CD8-positive, alpha-beta memory T cell (primary cell): ENCODE measurements around the gene BUB1. TPM values are rescaled to one million over a fixed set of nuclear protein-coding genes. Genes with fewer than 3 reads are reported as not detected.
"Not testable (repeated sequence)": the region's sequence is repeated elsewhere in the genome, so short reads cannot be mapped to it uniquely, and the experiment has no call there.

Experiments used
- CTCF ChIA-PET: fragments of 350-600 bp; sonication (Branson Sonifier 250); formaldehyde crosslinking; loops from one replicate; lab custom pipeline; 2021; ENCODE audit warnings: antibody characterized with exemption; lab: Charles Lee
- POLR2A ChIA-PET: fragments of 350-600 bp; sonication (Branson Sonifier 250); formaldehyde crosslinking; loops from one replicate; lab custom pipeline; 2021; ENCODE audit warnings: antibody characterized with exemption; lab: Charles Lee
- DNase-seq, 5 donors: peaks; one replicate each; pipeline versions ENCODE4 v3.0.0 to v3.0.0-alpha.2; 2020 to 2022; ENCODE audit warnings: mixed read lengths in 1 of 5
- H3K27ac ChIP-seq: one replicate; pipeline ENCODE4 v1.7.0; 2013; ENCODE audit warnings: low read depth, mild to moderate bottlenecking, low read length, moderate library complexity
- H3K27me3 ChIP-seq: 2 replicates; pipeline ENCODE4 v1.7.0; 2013; ENCODE audit warnings: low read length, mild to moderate bottlenecking; ENCODE audit not compliant: insufficient read depth, poor library complexity, severe bottlenecking
- H3K36me3 ChIP-seq: 2 replicates; pipeline ENCODE4 v1.7.0; 2013; ENCODE audit warnings: mild to moderate bottlenecking, low read length, moderate library complexity; ENCODE audit not compliant: insufficient read depth
- H3K4me1 ChIP-seq: 2 replicates; pipeline ENCODE4 v1.7.0; 2013; ENCODE audit warnings: mild to moderate bottlenecking, low read length, moderate library complexity; ENCODE audit not compliant: insufficient read depth
- H3K4me3 ChIP-seq: 2 replicates; pipeline ENCODE4 v1.7.0; 2013; ENCODE audit warnings: mild to moderate bottlenecking, low read length
- H3K9me3 ChIP-seq: 2 replicates; pipeline ENCODE4 v1.7.0; 2013; ENCODE audit warnings: mild to moderate bottlenecking, low read length
- H3K27ac Mint-ChIP-seq, 8 donors: one replicate each; pipeline ENCODE4 v1.8.0; 2020 to 2021; ENCODE audit warnings: mixed read lengths in 8 of 8, mild to moderate bottlenecking in 6 of 8, inconsistent platforms in 3 of 8, moderate library complexity in 3 of 8
- H3K27me3 Mint-ChIP-seq, 2 donors: one replicate each; pipeline ENCODE4 v1.8.0; 2020 to 2021; ENCODE audit warnings: mixed read lengths in 2 of 2, mild to moderate bottlenecking in 1 of 2, moderate library complexity in 1 of 2
- H3K36me3 Mint-ChIP-seq, 3 donors: one replicate each; pipeline ENCODE4 v1.8.0; 2020 to 2021; ENCODE audit warnings: mixed read lengths in 3 of 3, inconsistent platforms in 1 of 3, mild to moderate bottlenecking in 1 of 3
- H3K4me1 Mint-ChIP-seq, 3 donors: one replicate each; pipeline ENCODE4 v1.8.0; 2020 to 2021; ENCODE audit warnings: mixed read lengths in 3 of 3, inconsistent platforms in 1 of 3, mild to moderate bottlenecking in 1 of 3
- H3K4me3 Mint-ChIP-seq, 7 donors: one replicate each; pipeline ENCODE4 v1.8.0; 2020 to 2021; ENCODE audit warnings: mixed read lengths in 7 of 7, mild to moderate bottlenecking in 6 of 7, moderate library complexity in 4 of 7, inconsistent platforms in 2 of 7
- H3K9me3 Mint-ChIP-seq, 5 donors: one replicate each; pipeline ENCODE4 v1.8.0; 2020 to 2022; ENCODE audit warnings: mixed read lengths in 5 of 5, mild to moderate bottlenecking in 3 of 5, moderate library complexity in 2 of 5, inconsistent platforms in 1 of 5
- polyA plus RNA-seq: library from polyadenylated mRNA; unstranded; fragments of 300-500 nt; fragmentation: Illumina TruSeq; gene quantifications from one replicate; pipeline ENCODE4 v1.2.3, GENCODE V29; 2021
- total RNA-seq, 2 experiments: library from RNA; stranded (reverse); gene quantifications; one replicate each; pipeline ENCODE4 v1.2.3, GENCODE V29; 2021

The BUB1 gene
- total and polyA plus RNA-seq, 3 experiments from 2014 or later = 0.56 to 49.5 (median 46.9) TPM

DNA sequence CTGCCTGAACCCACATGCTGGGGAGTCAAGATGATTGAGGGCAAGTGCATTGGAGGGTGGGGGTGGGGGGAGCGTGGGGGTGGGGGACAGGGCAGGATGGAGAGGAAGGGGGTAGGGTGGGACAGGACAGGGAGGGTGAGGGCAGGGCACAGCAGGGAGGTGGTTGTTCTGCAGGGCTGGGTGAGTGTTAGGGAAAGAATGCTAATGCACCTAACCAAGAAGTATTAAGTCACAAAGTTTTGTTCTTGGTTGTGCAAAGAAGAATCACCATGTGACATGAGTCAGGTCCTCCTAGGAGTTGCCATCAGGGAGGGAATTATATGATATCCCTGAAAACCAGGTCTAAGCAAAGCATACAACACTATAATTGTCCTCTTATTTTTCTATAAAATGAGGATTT lies 63.9 kb downstream of the BUB1 start:
- H3K4me3 Mint-ChIP-seq, H3K9me3 ChIP-seq: not testable (repeated sequence)

DNA sequence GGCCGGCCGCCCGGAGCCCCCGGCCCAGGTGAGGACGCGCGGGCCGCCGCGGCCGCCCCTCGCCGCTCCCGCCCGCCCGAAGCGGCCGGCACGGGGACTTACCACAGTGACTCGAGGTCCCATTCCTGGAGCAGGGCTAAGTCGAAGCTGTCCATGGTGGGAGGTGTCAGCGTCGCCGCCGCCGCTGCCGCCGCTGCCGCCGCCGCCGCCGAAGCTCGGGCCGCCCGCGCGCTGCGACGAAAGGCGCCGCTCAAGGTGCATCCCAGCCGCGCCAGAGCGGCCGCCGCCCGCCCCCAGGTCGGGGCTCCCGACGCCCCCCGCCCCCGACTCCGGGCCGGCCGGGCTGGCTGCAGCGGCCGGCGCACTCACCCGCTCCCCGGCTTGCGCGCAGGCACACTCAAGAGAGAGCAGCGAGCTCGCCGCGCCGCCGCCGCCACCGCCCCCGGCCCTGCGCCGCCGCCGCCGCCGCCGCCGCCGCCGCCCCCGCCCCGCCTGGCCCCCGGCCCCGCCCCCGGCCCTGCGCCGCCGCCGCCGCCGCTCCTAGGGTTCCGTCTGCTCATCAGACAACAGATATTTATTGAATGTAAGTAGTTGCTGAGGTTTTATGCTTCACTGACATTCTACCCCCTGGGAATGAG lies 67.1 kb downstream of the BUB1 start:
- H3K9me3 ChIP-seq, CTCF ChIA-PET, H3K4me1 Mint-ChIP-seq, POLR2A ChIA-PET, H3K4me1 ChIP-seq, H3K9me3 Mint-ChIP-seq, H3K27ac Mint-ChIP-seq, H3K36me3 ChIP-seq, H3K4me3 ChIP-seq, H3K27ac ChIP-seq, H3K27me3 Mint-ChIP-seq, H3K4me3 Mint-ChIP-seq, H3K36me3 Mint-ChIP-seq, H3K27me3 ChIP-seq: not testable (repeated sequence)
- DNase-seq = peak in 3 of 5 donors; percentile 1 to 57 (median 3)

More for the DNA sequence above, 63.9 kb downstream of the BUB1 start:
- H3K36me3 ChIP-seq, H3K27me3 ChIP-seq, H3K9me3 Mint-ChIP-seq, H3K27me3 Mint-ChIP-seq, H3K27ac Mint-ChIP-seq, DNase-seq, CTCF ChIA-PET, POLR2A ChIA-PET, H3K4me3 ChIP-seq, H3K36me3 Mint-ChIP-seq, H3K27ac ChIP-seq, H3K4me1 Mint-ChIP-seq, H3K4me1 ChIP-seq: not testable (repeated sequence)

GRCh38 chr2:110609843-110610612 lies 67.8 kb downstream of the BUB1 start:
- H3K36me3 ChIP-seq, H3K4me3 ChIP-seq, H3K27me3 ChIP-seq, CTCF ChIA-PET, POLR2A ChIA-PET, H3K4me1 ChIP-seq, H3K4me1 Mint-ChIP-seq, H3K9me3 Mint-ChIP-seq, H3K27ac ChIP-seq, H3K9me3 ChIP-seq, H3K27ac Mint-ChIP-seq, H3K36me3 Mint-ChIP-seq, H3K27me3 Mint-ChIP-seq: not testable (repeated sequence)
- peak overlapping the region in 2 of 7 donors; percentile 12 to 18 for H3K4me3 Mint-ChIP-seq
- DNase-seq = peak in 1 of 5 donors; percentile 0

- H3K4me3 Mint-ChIP-seq = not testable (repeated sequence)
Measured at GRCh38 chr2:110608788-110609502, 68.9 kb downstream of the BUB1 start.

DNA sequence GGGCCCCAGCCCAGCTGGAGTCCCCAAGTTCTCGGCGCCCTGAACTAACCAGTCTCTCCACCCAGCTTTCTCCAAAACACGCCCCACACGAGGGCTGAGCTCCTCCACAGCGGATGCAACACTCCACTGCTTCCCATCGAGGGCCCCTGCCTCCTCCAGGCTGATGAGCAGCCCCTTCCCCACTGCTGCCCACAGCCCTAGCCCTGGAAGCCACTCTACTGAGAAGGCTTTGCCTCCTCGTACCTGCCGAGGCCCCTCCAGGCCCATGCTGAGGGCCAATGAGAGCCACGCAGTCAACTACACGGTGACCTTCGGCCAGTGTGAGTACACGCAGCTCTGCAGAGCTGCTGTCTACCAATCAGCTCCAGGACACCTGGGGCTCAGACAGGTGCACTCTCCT lies 72.8 kb downstream of the BUB1 start:
- H3K36me3 ChIP-seq, POLR2A ChIA-PET, H3K27me3 Mint-ChIP-seq, H3K4me3 Mint-ChIP-seq, H3K27ac Mint-ChIP-seq, H3K9me3 Mint-ChIP-seq, DNase-seq, H3K4me1 ChIP-seq, H3K27ac ChIP-seq, H3K4me1 Mint-ChIP-seq, CTCF ChIA-PET, H3K27me3 ChIP-seq, H3K9me3 ChIP-seq, H3K36me3 Mint-ChIP-seq, H3K4me3 ChIP-seq: not testable (repeated sequence)

More at GRCh38 chr2:110608788-110609502, 68.9 kb downstream of the BUB1 start:
- CTCF ChIA-PET, H3K27ac ChIP-seq, H3K36me3 Mint-ChIP-seq, H3K4me1 Mint-ChIP-seq, H3K9me3 ChIP-seq, H3K27me3 ChIP-seq, H3K36me3 ChIP-seq, DNase-seq, H3K4me3 ChIP-seq, H3K27ac Mint-ChIP-seq, H3K27me3 Mint-ChIP-seq, H3K9me3 Mint-ChIP-seq, POLR2A ChIA-PET, H3K4me1 ChIP-seq: not testable (repeated sequence)

DNA sequence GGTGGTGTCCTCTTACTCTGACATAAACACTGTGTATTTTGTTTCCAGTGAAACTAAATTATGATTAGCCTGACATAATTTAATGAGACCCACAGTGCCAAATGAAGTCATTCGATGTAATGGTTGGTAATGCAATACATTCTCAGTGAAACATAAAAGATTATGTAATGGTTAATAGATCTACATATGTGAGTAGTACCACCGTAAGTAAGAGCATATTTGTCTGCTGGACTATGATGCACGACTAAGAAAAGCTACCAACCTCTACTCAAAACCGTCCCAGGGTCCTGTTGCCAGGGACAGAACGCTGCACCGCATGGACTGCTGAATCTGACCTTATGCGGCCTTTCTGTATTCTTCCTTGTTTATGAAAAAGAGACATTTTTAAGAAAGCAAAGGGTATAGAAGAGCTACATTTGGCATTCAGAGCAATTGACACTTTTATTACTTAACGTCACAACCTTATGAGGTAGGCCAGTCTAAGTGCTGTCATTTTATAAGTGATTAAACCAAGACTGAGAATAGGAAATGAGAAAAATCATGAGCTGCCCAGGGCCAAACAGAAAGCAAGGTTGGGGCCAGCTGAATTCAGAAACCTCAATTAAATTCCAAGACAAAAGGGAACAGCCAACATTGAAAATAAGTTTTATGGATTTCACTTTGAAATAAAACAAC lies 73.8 kb downstream of the BUB1 start:
- H3K4me3 ChIP-seq, H3K27me3 ChIP-seq, H3K4me3 Mint-ChIP-seq, H3K4me1 ChIP-seq, POLR2A ChIA-PET, H3K27ac ChIP-seq, H3K4me1 Mint-ChIP-seq, H3K27ac Mint-ChIP-seq, H3K36me3 Mint-ChIP-seq, H3K36me3 ChIP-seq, H3K9me3 Mint-ChIP-seq, H3K9me3 ChIP-seq, CTCF ChIA-PET, DNase-seq, H3K27me3 Mint-ChIP-seq: not testable (repeated sequence)

- H3K27me3 Mint-ChIP-seq, H3K27ac ChIP-seq, CTCF ChIA-PET, H3K9me3 Mint-ChIP-seq, H3K36me3 ChIP-seq, DNase-seq, H3K27me3 ChIP-seq, H3K4me3 Mint-ChIP-seq, H3K4me1 ChIP-seq, POLR2A ChIA-PET, H3K27ac Mint-ChIP-seq, H3K4me3 ChIP-seq, H3K36me3 Mint-ChIP-seq, H3K9me3 ChIP-seq, H3K4me1 Mint-ChIP-seq: not testable (repeated sequence)
Measured at GRCh38 chr2:110602139-110602538, 75.7 kb downstream of the BUB1 start.

DNA sequence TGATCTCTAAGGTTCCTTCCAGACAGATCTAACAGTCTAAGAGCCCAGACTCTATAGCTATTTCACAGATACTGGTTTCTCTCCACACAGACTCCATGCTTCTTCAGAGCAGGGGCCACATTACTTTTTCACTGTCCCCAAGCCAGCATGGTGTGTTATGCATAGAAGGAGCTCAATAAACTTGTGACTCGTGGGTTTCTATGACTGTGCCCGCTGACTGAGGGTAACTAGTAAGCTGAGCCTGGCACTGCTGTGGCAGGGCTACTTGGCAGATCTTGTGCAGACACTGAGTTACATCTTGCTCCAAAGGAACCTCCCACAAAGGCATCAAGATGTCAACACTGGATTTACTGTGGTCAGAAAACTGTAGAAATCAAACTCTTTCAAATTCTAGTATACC lies 85.9 kb downstream of the BUB1 start:
- DNase-seq, H3K36me3 Mint-ChIP-seq, H3K27me3 ChIP-seq, H3K27ac ChIP-seq, H3K9me3 ChIP-seq, H3K4me3 ChIP-seq, H3K4me3 Mint-ChIP-seq, H3K4me1 Mint-ChIP-seq, H3K4me1 ChIP-seq, H3K9me3 Mint-ChIP-seq, H3K36me3 ChIP-seq, POLR2A ChIA-PET, H3K27me3 Mint-ChIP-seq, CTCF ChIA-PET, H3K27ac Mint-ChIP-seq: not testable (repeated sequence)
